Erythroblast (primary cell): Measurements from ENCODE around the gene PGLYRP2.

ENCODE experiments used
- GATA1 ChIP-seq: IDR thresholded peaks from 2 replicates; pipeline ENCODE4 v1.6.1; 2011; ENCODE audit warnings: low read depth, mild to moderate bottlenecking, control low read depth, low read length, moderate library complexity
- POLR2A ChIP-seq: IDR thresholded peaks from 2 replicates; pipeline ENCODE4 v1.6.1; 2011; ENCODE audit warnings: mild to moderate bottlenecking, low read length

GRCh38 chr19:15466851-15467733 is 12.2 kb downstream of the PGLYRP2 start:
- TF ChIP-seq POLR2A (no peak), GATA1 (no peak)
